Stimulated activated naive CD8-positive, alpha-beta T cell treated with anti-CD3 and anti-CD28 coated beads, Interleukin-15, Interleukin-2, amounts not matched to agents 100 ng/mL and 50 ng/mL, for 24 hours (primary cell): ENCODE data around the gene NOB1.
A peak's percentile ranks its signal among the peaks of the same experiment; 100 is the strongest.
"Not testable (repeated sequence)": the region's sequence is repeated elsewhere in the genome, so short reads cannot be mapped to it uniquely, and the experiment has no call there.

ENCODE experiments used
- H3K27ac Mint-ChIP-seq: one replicate; pipeline ENCODE4 v1.8.0; 2021; ENCODE audit warnings: mild to moderate bottlenecking, mixed read lengths
- H3K27me3 Mint-ChIP-seq: one replicate; pipeline ENCODE4 v1.8.0; 2021; ENCODE audit warnings: mixed read lengths
- H3K36me3 Mint-ChIP-seq: one replicate; pipeline ENCODE4 v1.8.0; 2021; ENCODE audit warnings: low read depth, mixed read lengths
- H3K4me1 Mint-ChIP-seq: one replicate; pipeline ENCODE4 v1.8.0; 2021; ENCODE audit warnings: low read depth, mixed read lengths
- H3K4me3 Mint-ChIP-seq: one replicate; pipeline ENCODE4 v1.8.0; 2021; ENCODE audit warnings: mild to moderate bottlenecking, mixed read lengths
- H3K9me3 Mint-ChIP-seq: one replicate; pipeline ENCODE4 v1.8.0; 2021; ENCODE audit warnings: mixed read lengths

The NOB1 gene

DNA sequence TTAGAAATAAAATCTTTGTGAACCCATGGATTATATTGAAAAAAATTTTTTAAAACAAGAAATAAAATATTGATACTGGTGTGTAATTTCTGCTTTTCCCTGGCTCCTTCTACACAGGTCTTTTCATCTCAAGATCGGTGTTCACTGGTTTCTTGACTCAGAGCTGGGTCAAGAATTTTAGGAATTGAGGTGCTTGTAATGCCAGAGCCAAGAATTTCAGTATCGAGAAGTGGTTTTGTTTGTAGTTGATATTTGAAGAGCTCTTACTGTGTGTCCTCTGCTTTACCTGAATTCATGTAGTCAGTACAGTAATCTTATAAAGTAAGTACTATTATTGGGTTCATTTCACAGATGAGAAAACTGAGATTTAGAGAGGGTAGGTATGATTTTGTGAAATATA lies 14.7 kb upstream of the NOB1 start:
- Mint-ChIP-seq H3K4me1 (peaks cover 72% of the 10 kb centered on the region), H3K36me3 (peaks cover 8% of the 10 kb centered on the region), H3K9me3 (no peaks in the 10 kb centered on the region), H3K27me3 (no peaks in the 10 kb centered on the region), H3K27ac (no peak overlapping the region), H3K4me3 (no peak overlapping the region)

DNA sequence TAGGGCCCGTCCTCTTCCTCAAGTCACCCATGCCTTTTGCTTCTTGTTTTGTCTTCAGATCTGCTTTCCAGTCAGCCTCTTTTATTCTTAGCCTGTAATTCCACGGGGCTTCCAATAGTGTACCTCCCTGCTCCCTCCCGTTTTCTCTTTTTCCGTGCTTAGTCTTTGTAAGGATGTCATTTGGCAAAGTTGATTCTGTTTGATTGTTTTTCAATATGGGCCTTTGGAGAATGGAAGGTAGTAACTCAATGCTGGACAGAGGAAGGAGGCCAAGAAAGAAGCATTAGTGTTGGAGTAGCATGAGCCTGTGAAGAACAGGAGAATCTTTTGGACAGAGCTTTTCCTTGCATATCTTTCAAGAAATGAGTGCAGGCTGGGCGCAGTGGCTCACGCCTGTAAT lies 13.9 kb upstream of the NOB1 start:
- Mint-ChIP-seq H3K36me3 (peaks cover 8% of the 10 kb centered on the region), H3K4me3 (no peak overlapping the region), H3K27ac (no peak overlapping the region), H3K4me1 (peaks cover 70% of the 10 kb centered on the region), H3K9me3 (no peaks in the 10 kb centered on the region), H3K27me3 (no peaks in the 10 kb centered on the region)

GRCh38 chr16:69767459-69768229 lies 12.9 kb upstream of the NOB1 start:
- H3K4me3 Mint-ChIP-seq = peak overlapping the region; percentile 33
- H3K27ac Mint-ChIP-seq = peak overlapping the region; percentile 36
- peaks cover 68% of the 10 kb centered on the region for H3K4me1 Mint-ChIP-seq
- H3K27me3 Mint-ChIP-seq = no peaks in the 10 kb centered on the region
- H3K36me3 Mint-ChIP-seq = peaks cover 8% of the 10 kb centered on the region
- no peaks in the 10 kb centered on the region for H3K9me3 Mint-ChIP-seq

DNA sequence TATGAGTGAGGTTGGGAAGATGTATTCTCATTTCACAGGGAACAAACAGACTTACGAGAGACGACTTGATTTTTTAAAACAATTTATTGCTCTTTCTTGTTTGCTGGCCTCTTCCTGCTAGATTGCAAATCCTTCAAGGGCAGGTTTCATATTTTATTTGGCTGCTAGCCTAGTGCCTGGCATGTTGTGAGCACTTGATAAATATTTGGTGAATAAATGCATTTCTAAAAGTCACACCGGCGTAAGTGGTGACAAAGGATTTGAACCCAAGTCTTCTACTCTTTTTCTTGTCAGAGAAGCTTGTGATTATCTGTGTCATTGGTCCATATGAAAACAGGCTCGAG lies 8.8 kb upstream of the NOB1 start:
- Mint-ChIP-seq H3K27ac (peak overlapping the region; percentile 8), H3K4me3 (peak overlapping the region; percentile 92), H3K9me3 (no peaks in the 10 kb centered on the region), H3K36me3 (peaks cover 4% of the 10 kb centered on the region), H3K27me3 (no peaks in the 10 kb centered on the region), H3K4me1 (peaks cover 46% of the 10 kb centered on the region)

DNA sequence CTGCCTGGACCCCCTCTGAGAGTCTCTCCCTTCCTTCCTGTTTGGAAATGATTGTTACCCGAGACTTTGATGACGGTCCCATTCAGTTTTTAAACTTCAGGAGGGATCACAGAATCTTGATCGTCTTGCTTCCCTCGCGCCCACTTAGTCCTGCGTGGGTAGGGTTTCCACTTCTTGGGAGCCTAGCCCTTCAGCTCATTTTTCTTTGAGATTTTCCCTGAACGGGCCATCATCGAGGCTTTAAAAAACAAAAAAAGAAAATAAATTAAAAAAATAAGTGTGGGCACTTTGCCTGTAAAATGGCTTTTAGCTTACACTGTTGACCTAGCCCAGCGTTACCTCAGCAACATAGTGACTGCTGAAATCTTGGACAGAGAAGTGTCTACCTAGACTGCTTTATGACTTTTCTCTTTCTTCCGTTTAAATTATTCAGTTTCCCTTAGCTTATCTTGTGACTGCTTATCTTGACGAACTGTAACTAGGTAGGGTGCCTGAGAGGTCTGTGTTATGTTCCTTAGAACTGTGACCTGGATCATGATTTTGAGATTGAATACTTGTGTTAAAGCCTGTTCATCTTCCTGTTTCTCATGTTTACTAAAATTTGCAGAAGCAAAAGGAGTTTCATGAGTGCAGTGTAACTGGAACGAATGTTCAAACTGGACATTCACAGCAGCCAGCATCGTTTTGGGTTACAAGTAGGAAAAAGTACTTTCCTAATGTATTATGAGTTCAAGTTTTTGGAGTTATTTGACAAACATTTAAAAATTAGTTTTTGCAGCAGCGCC lies 8.3 kb upstream of the NOB1 start:
- no peaks in the 10 kb centered on the region for H3K9me3 Mint-ChIP-seq
- H3K4me1 Mint-ChIP-seq = peaks cover 44% of the 10 kb centered on the region
- H3K36me3 Mint-ChIP-seq = peaks cover 4% of the 10 kb centered on the region
- peak overlapping the region; percentile 91 for H3K27ac Mint-ChIP-seq
- peak overlapping the region; percentile 92 for H3K4me3 Mint-ChIP-seq
- no peaks in the 10 kb centered on the region for H3K27me3 Mint-ChIP-seq

GRCh38 chr16:69761983-69762813 lies 7.5 kb upstream of the NOB1 start, which contains the start of gene WWP2:
Gene WWP2 (plus strand): TSS chr16:69762332. CDS start chr16:69787011, 24,679 bp downstream.
- Mint-ChIP-seq H3K9me3 (no peaks in the 10 kb centered on the region), H3K27me3 (no peaks in the 10 kb centered on the region), H3K27ac (peak within 1 kb of the TSS; percentile 93), H3K4me3 (peak within 1 kb of the TSS; percentile 92), H3K4me1 (peaks cover 36% of the 10 kb centered on the region), H3K36me3 (peaks cover 4% of the 10 kb centered on the region)

DNA sequence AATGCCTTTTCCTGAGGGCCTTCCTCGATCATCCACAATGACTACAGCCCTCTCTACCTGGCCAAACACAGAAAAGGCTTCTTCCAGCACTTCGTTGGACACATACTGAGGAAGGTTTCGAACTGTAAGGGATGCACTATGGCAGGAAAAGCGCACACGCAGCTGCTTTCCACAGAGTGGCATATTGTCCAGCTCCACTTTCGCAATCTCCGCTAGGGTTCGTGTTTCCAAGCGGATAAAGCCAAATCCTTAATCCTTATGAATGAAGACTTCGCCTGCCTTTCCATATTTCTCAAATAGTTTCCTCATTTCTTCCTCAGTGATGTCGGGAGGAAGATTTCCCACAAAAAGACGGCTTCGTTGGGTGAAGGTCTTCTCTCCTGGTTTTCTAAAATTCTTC lies 2.6 kb upstream of the NOB1 start:
- H3K4me1 Mint-ChIP-seq = peaks cover 28% of the 10 kb centered on the region
- not testable (repeated sequence) for H3K4me3 Mint-ChIP-seq

DNA sequence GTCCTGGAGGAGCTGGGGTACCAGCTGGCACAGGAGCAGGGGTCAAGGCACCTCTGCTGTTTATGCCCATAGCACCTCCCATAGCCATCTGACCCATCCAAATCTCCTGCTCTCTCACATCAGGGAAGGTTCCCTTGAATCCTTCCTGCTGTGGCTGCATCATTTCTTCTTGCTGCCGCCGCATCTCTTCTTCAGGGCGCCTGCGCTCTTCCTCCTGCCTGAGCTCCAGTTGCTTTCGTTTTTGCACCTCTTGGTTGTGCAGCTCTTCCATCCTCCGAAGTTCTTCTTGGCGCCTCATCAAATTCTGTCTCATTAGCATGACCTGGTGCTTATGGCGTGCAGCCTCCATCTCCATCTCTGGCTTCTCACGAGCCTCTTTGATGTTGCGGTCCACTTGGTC lies 2.0 kb upstream of the NOB1 start:
- no peaks in the 10 kb centered on the region for H3K9me3 Mint-ChIP-seq
- H3K36me3 Mint-ChIP-seq = peaks cover 21% of the 10 kb centered on the region
- H3K4me1 Mint-ChIP-seq = peaks cover 29% of the 10 kb centered on the region
- no peak overlapping the region for H3K27ac Mint-ChIP-seq
- H3K27me3 Mint-ChIP-seq = no peaks in the 10 kb centered on the region
- no peak overlapping the region for H3K4me3 Mint-ChIP-seq

More for the DNA sequence above, 2.6 kb upstream of the NOB1 start:
- H3K27ac Mint-ChIP-seq, H3K27me3 Mint-ChIP-seq, H3K9me3 Mint-ChIP-seq: not testable (repeated sequence)
- H3K36me3 Mint-ChIP-seq = peaks cover 14% of the 10 kb centered on the region

- Mint-ChIP-seq H3K9me3 (no peaks in the 10 kb centered on the region), H3K4me1 (peaks cover 26% of the 10 kb centered on the region), H3K27me3 (no peaks in the 10 kb centered on the region), H3K4me3 (peak overlapping the region; percentile 100), H3K36me3 (peaks cover 38% of the 10 kb centered on the region), H3K27ac (peak overlapping the region; percentile 100)
Measured at GRCh38 chr16:69754143-69754468, 620 bp downstream of the NOB1 start.

GRCh38 chr16:69748694-69749345 lies 5.9 kb downstream of the NOB1 start:
- no peak overlapping the region for H3K4me3 Mint-ChIP-seq
- peaks cover 24% of the 10 kb centered on the region for H3K4me1 Mint-ChIP-seq
- H3K9me3 Mint-ChIP-seq = no peaks in the 10 kb centered on the region
- H3K27me3 Mint-ChIP-seq = no peaks in the 10 kb centered on the region
- H3K36me3 Mint-ChIP-seq = peaks cover 81% of the 10 kb centered on the region
- peak overlapping the region; percentile 0 for H3K27ac Mint-ChIP-seq

- peaks cover 84% of the 10 kb centered on the region for H3K36me3 Mint-ChIP-seq
- H3K4me3 Mint-ChIP-seq = no peak overlapping the region
- no peaks in the 10 kb centered on the region for H3K27me3 Mint-ChIP-seq
- no peak overlapping the region for H3K27ac Mint-ChIP-seq
- no peaks in the 10 kb centered on the region for H3K9me3 Mint-ChIP-seq
- H3K4me1 Mint-ChIP-seq = peaks cover 10% of the 10 kb centered on the region
Measured at GRCh38 chr16:69747115-69747514, 7.6 kb downstream of the NOB1 start.

DNA sequence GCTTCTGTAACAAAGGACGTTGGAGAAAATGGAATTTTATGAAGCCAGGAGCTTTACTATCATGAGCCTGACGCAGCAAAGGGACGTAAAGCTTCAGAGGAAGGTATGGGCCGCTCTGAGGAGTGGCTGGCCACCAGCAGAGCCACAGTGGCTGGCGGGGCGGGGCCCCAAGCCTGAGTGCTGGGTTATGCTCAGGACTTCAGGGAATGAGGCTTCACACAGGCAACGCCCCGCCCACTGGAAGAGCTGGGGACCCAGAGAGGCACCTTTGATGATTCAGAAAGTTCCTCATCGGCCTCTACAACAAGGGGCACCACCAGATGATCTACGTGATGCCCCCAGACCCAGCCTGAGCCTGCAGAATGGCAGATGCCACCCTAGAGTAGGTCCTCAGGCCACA lies 8.8 kb downstream of the NOB1 start:
- H3K9me3 Mint-ChIP-seq = no peaks in the 10 kb centered on the region
- H3K4me3 Mint-ChIP-seq = no peak overlapping the region
- peaks cover 83% of the 10 kb centered on the region for H3K36me3 Mint-ChIP-seq
- H3K27me3 Mint-ChIP-seq = no peaks in the 10 kb centered on the region
- H3K4me1 Mint-ChIP-seq = peaks cover 13% of the 10 kb centered on the region
- H3K27ac Mint-ChIP-seq = no peak overlapping the region

GRCh38 chr16:69745232-69745612 lies 9.5 kb downstream of the NOB1 start:
- H3K4me1 Mint-ChIP-seq = peaks cover 13% of the 10 kb centered on the region
- no peak overlapping the region for H3K4me3 Mint-ChIP-seq
- no peaks in the 10 kb centered on the region for H3K27me3 Mint-ChIP-seq
- H3K9me3 Mint-ChIP-seq = no peaks in the 10 kb centered on the region
- peak overlapping the region; percentile 21 for H3K27ac Mint-ChIP-seq
- peaks cover 81% of the 10 kb centered on the region for H3K36me3 Mint-ChIP-seq

GRCh38 chr16:69744363-69745231 lies 10.1 kb downstream of the NOB1 start:
- H3K9me3 Mint-ChIP-seq = no peaks in the 10 kb centered on the region
- peaks cover 85% of the 10 kb centered on the region for H3K36me3 Mint-ChIP-seq
- H3K4me1 Mint-ChIP-seq = peaks cover 13% of the 10 kb centered on the region
- H3K4me3 Mint-ChIP-seq = no peak overlapping the region
- no peaks in the 10 kb centered on the region for H3K27me3 Mint-ChIP-seq
- peak overlapping the region; percentile 10 for H3K27ac Mint-ChIP-seq
